BLaER1 treated with 17β-estradiol and CSF1 and Interleukin-3, amounts not matched to agents 10 nM and 100 nM (cell line): ENCODE results near the gene OPA3.
A peak's percentile ranks its signal among the peaks of the same experiment; 100 is the strongest.

ENCODE experiments used
- H3K27ac ChIP-seq, 11 experiments: shearing (Covaris generic); formaldehyde crosslinking; 2 replicates each; pipeline ENCODE4 v1.8.1; 2022
- H3K27me3 ChIP-seq, 11 experiments: shearing (Covaris generic); formaldehyde crosslinking; 2 replicates each; pipeline ENCODE4 v1.8.1; 2022
- H3K36me3 ChIP-seq, 11 experiments: shearing (Covaris generic); formaldehyde crosslinking; 2 replicates each; pipeline ENCODE4 v1.8.1; 2022
- H3K4me1 ChIP-seq, 10 experiments: shearing (Covaris generic); formaldehyde crosslinking; 2 replicates each; pipeline ENCODE4 v1.8.1; 2022
- H3K4me2 ChIP-seq, 11 experiments: shearing (Covaris generic); formaldehyde crosslinking; 2 replicates each; pipeline ENCODE4 v1.8.1; 2022
- H3K4me3 ChIP-seq, 10 experiments: shearing (Covaris generic); formaldehyde crosslinking; 2 replicates each; pipeline ENCODE4 v1.8.1; 2022
- H3K9ac ChIP-seq, 11 experiments: shearing (Covaris generic); formaldehyde crosslinking; 2 replicates each; pipeline ENCODE4 v1.8.1; 2022
- H3K9me3 ChIP-seq, 11 experiments: shearing (Covaris generic); formaldehyde crosslinking; replicated peaks in 1 of 11; 2 replicates each; pipeline ENCODE4 v1.8.1; 2022
- H4K20me1 ChIP-seq, 11 experiments: shearing (Covaris generic); formaldehyde crosslinking; 2 replicates each; pipeline ENCODE4 v1.8.1; 2022
- Cebpa-rat ChIP-seq, 11 experiments: shearing (Covaris generic); IDR thresholded peaks; 2 replicates each; pipeline ENCODE4 v1.8.1; 2022

Gene OPA3

DNA sequence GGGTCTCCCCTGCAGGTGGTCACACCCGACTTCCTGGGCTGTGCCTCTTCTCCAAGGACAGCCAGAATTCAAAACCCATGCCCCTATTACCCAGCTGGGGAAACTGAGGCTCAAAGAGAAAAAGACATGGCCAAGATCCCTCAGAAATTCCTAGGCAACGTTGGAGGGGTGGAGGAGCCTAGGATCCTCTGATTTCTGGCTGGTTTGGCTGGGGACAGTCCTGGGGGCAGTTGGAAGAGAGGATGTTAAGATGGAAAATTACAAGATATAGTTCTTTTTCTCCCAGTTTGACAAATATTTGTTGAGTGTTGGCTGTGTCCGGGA, 74.9 kb downstream of the OPA3 start:
- Histone ChIP-seq H3K9me3 (no peaks in the 10 kb centered on the region), H3K9ac (peak overlapping the region; percentile 53 to 95 (median 91); a peak in 20 of 22 replicates), H3K4me3 (peak overlapping the region in 9 of 10 experiments; percentile 80 to 99 (median 98); a peak in 19 of 20 replicates), H4K20me1 (peaks cover 8 to 68% (median 52%) of the 10 kb centered on the region in 11 experiments; a peak in 18 of 22 replicates), H3K27me3 (no peaks in the 10 kb centered on the region), H3K27ac (peak overlapping the region; percentile 21 to 94 (median 68); a peak in 21 of 22 replicates), H3K36me3 (peaks cover 0 to 59% (median 11%) of the 10 kb centered on the region in 11 experiments; a peak in 13 of 22 replicates), H3K4me2 (peak overlapping the region; percentile 91 to 99 (median 95)), H3K4me1 (peaks cover 64 to 75% (median 68%) of the 10 kb centered on the region in 10 experiments)
- no peak for TF ChIP-seq Cebpa-rat (IDR thresholded peaks at IDR 0.05)

DNA sequence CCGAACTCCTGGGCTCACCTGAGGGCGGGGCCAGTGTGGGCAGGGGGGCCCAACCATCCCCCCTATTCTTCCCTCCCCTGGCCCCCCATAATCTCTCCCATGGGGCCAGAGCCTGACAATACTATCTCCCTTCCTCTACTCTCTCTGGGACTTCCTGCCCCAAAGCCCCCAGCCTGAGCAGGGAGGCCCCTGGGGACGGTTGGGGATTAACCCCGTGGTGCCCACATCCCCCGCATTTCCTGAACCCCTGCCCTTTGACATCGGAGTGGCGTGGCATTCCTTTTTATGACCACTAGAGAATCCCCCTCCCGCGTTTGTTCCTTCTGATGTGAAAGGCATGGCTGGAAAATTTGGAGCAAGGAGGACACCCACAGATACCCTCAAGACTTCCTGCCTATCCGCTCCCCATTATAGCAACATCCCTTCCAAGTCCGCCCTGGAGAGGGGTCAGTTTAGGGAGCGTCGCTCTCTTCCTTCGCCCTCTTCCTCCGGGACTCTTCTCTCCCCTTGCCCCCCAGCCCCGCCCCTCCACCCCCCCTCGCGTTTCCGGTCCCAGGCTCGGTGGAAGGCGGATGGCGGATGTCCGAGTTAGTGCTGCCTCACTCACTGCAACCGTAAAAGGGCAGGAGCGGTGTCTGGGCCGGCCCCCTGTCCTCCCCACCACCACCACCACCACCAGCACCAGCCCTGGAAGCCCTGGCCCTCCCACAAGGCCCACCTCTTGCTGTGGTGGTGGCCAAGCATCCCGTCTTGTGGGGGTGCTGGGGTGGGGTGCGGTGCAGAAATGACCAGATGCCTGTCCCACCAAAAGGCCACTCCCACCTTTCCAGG, 75.5 kb downstream of the OPA3 start:
- H3K4me1 ChIP-seq = peaks cover 60 to 69% (median 66%) of the 10 kb centered on the region in 10 experiments
- peak overlapping the region; percentile 84 to 94 (median 90) for H3K27ac ChIP-seq
- peaks cover 8 to 62% (median 49%) of the 10 kb centered on the region in 11 experiments; a peak in 18 of 22 replicates for H4K20me1 ChIP-seq
- peak overlapping the region; percentile 89 to 97 (median 93) for H3K9ac ChIP-seq
- peak overlapping the region; percentile 80 to 99 (median 97) for H3K4me3 ChIP-seq
- peak overlapping the region; percentile 91 to 99 (median 95) for H3K4me2 ChIP-seq
- peaks cover 0 to 53% (median 11%) of the 10 kb centered on the region in 11 experiments; a peak in 13 of 22 replicates for H3K36me3 ChIP-seq
- H3K9me3 ChIP-seq = no peaks in the 10 kb centered on the region
- no peaks in the 10 kb centered on the region for H3K27me3 ChIP-seq
- TF ChIP-seq Cebpa-rat (IDR thresholded peaks at IDR 0.05) = no peak

GRCh38 chr19:45508417-45508860, 76.2 kb downstream of the OPA3 start:
- Histone ChIP-seq H3K4me3 (peak overlapping the region; percentile 80 to 99 (median 97)), H3K36me3 (peaks cover 0 to 47% (median 8%) of the 10 kb centered on the region in 11 experiments; a peak in 12 of 22 replicates), H3K27ac (peak overlapping the region; percentile 84 to 94 (median 90)), H3K4me2 (peak overlapping the region; percentile 71 to 99 (median 95)), H3K9ac (peak overlapping the region; percentile 89 to 97 (median 93)), H3K4me1 (peaks cover 54 to 69% (median 64%) of the 10 kb centered on the region in 10 experiments), H3K27me3 (no peaks in the 10 kb centered on the region), H3K9me3 (no peaks in the 10 kb centered on the region), H4K20me1 (peaks cover 8 to 56% (median 42%) of the 10 kb centered on the region in 11 experiments; a peak in 18 of 22 replicates)
- no peak for TF ChIP-seq Cebpa-rat (IDR thresholded peaks at IDR 0.05)

DNA sequence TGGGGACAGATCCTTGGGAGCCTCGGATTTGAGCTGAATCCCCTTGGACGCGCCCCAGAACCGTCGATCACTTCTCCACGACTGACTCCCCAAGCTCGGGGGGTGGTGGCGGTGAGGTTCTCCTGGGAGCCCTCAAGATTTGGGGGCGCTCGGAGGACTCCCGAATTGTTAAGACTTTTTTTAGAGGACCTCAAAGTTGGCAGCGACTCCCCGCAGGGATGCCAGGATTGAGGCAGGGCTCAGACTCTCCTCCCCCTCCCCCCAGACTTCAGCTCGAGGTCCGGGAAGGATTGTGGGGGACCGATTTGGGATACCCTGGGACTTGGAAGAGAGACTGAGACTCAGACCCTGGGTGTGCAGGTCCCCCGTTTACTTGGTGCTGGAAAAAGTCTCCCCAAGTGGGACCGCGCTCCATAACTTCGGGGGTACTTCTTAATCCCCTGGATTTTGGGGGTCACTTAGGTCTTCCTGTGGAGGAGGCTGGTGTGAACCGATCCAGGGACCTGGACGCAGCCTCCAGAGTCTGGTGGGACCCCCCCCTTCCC, 76.7 kb downstream of the OPA3 start:
- Histone ChIP-seq H3K9ac (peak overlapping the region; percentile 89 to 97 (median 93)), H3K4me1 (peaks cover 49 to 69% (median 59%) of the 10 kb centered on the region in 10 experiments), H3K36me3 (peaks cover 0 to 42% (median 8%) of the 10 kb centered on the region in 11 experiments; a peak in 12 of 22 replicates), H3K27me3 (no peaks in the 10 kb centered on the region), H3K4me2 (peak overlapping the region; percentile 71 to 99 (median 95); a peak in 21 of 22 replicates), H3K4me3 (peak overlapping the region; percentile 80 to 99 (median 97)), H3K9me3 (no peaks in the 10 kb centered on the region), H3K27ac (peak overlapping the region; percentile 84 to 94 (median 90)), H4K20me1 (peaks cover 7 to 51% (median 37%) of the 10 kb centered on the region in 11 experiments; a peak in 18 of 22 replicates)
- no peak for TF ChIP-seq Cebpa-rat (IDR thresholded peaks at IDR 0.05)

GRCh38 chr19:45506989-45507871, 77.4 kb downstream of the OPA3 start, which contains the start of gene VASP:
Gene VASP, plus strand, starts transcription at chr19:45507479. Its CDS starts 293 bp downstream, at chr19:45507772.
- H3K9me3 ChIP-seq = no peaks in the 10 kb centered on the region
- no peak for TF ChIP-seq Cebpa-rat (IDR thresholded peaks at IDR 0.05)
- H3K27ac ChIP-seq = peak within 1 kb of the TSS; percentile 84 to 94 (median 90)

GRCh38 chr19:45506246-45506988, 78.2 kb downstream of the OPA3 start:
- no peak for TF ChIP-seq Cebpa-rat (IDR thresholded peaks at IDR 0.05)
- Histone ChIP-seq H3K9ac (peak overlapping the region; percentile 89 to 97 (median 93)), H3K9me3 (no peaks in the 10 kb centered on the region), H3K27ac (peak overlapping the region; percentile 84 to 94 (median 90)), H3K4me3 (peak overlapping the region; percentile 80 to 99 (median 97)), H4K20me1 (peaks cover 5 to 36% (median 29%) of the 10 kb centered on the region in 11 experiments; a peak in 17 of 22 replicates), H3K36me3 (peaks cover 0 to 27% (median 8%) of the 10 kb centered on the region in 11 experiments; a peak in 12 of 22 replicates), H3K4me1 (peaks cover 48 to 69% (median 57%) of the 10 kb centered on the region in 10 experiments), H3K4me2 (peak overlapping the region; percentile 91 to 99 (median 95)), H3K27me3 (peaks cover 0 to 3% (median 0%) of the 10 kb centered on the region in 11 experiments; a peak in 2 of 22 replicates)

More at GRCh38 chr19:45506989-45507871, 77.4 kb downstream of the OPA3 start, which contains the start of gene VASP:
- Histone ChIP-seq H3K4me1 (peaks cover 48 to 69% (median 57%) of the 10 kb centered on the region in 10 experiments), H3K36me3 (peaks cover 0 to 35% (median 8%) of the 10 kb centered on the region in 11 experiments; a peak in 12 of 22 replicates), H3K9ac (peak within 1 kb of the TSS; percentile 89 to 97 (median 93)), H3K4me2 (peak within 1 kb of the TSS; percentile 91 to 99 (median 95)), H3K4me3 (peak within 1 kb of the TSS; percentile 80 to 99 (median 97)), H4K20me1 (peaks cover 5 to 44% (median 37%) of the 10 kb centered on the region in 11 experiments; a peak in 17 of 22 replicates), H3K27me3 (no peaks in the 10 kb centered on the region)

- Histone ChIP-seq H3K36me3 (peaks cover 0 to 22% (median 7%) of the 10 kb centered on the region in 11 experiments; a peak in 11 of 22 replicates), H4K20me1 (peaks cover 5 to 31% (median 24%) of the 10 kb centered on the region in 11 experiments; a peak in 17 of 22 replicates), H3K4me2 (peak overlapping the region; percentile 83 to 99 (median 94)), H3K9ac (peak overlapping the region; percentile 89 to 97 (median 93); a peak in 20 of 22 replicates), H3K4me3 (peak overlapping the region; percentile 80 to 99 (median 97)), H3K9me3 (no peaks in the 10 kb centered on the region), H3K27ac (peak overlapping the region; percentile 64 to 94 (median 90); a peak in 21 of 22 replicates), H3K4me1 (peaks cover 43 to 69% (median 56%) of the 10 kb centered on the region in 10 experiments), H3K27me3 (peaks cover 0 to 8% (median 2%) of the 10 kb centered on the region in 11 experiments; a peak in 4 of 22 replicates)
- no peak for TF ChIP-seq Cebpa-rat (IDR thresholded peaks at IDR 0.05)
Measured at GRCh38 chr19:45505996-45506245, 78.7 kb downstream of the OPA3 start.
